Occipital lobe (tissue), 2 donors: ENCODE measurements around the gene NALCN. TPM values are rescaled to one million over a fixed set of nuclear protein-coding genes. Genes with fewer than 3 reads are reported as not detected.

Experiments
- DNase-seq: peaks from one replicate; lab custom pipeline; 2025; lab: John Stamatoyannopoulos, UW
- total RNA-seq: library from RNA; depleted of rRNA; stranded (reverse); fragments of >200 nt; gene quantifications from one replicate; pipeline ENCODE4 v1.2.3, GENCODE V29; 2014

NALCN gene
- 28.5 TPM for total RNA-seq

GRCh38 chr13:101416181-101417042, at the start of gene NALCN:
Gene NALCN (minus strand): TSS chr13:101416508. CDS start chr13:101399126, 17,382 bp downstream.
- peak; percentile 43 for DNase-seq

- DNase-seq = no peak
Observed at GRCh38 chr13:101465877-101466276, 49.6 kb upstream of the NALCN start.

GRCh38 chr13:101457176-101457575, 40.9 kb upstream of the NALCN start:
- DNase-seq = no peak

- no peak for DNase-seq
Observed at GRCh38 chr13:101455863-101456262, 39.6 kb upstream of the NALCN start.

- no peak for DNase-seq
Observed at GRCh38 chr13:101454767-101455166, 38.5 kb upstream of the NALCN start.

GRCh38 chr13:101453784-101454201, 37.5 kb upstream of the NALCN start:
- no peak for DNase-seq

GRCh38 chr13:101452519-101453485, 36.5 kb upstream of the NALCN start, which contains the start of gene ITGBL1:
Gene ITGBL1 (plus strand): TSS chr13:101452675. CDS start chr13:101452834, 159 bp downstream.
- DNase-seq = no peak

- DNase-seq = no peak
Observed at GRCh38 chr13:101451641-101452040, 35.3 kb upstream of the NALCN start.

- DNase-seq = no peak
Observed at GRCh38 chr13:101450749-101451130, 34.4 kb upstream of the NALCN start.

GRCh38 chr13:101449790-101450748, 33.8 kb upstream of the NALCN start:
- DNase-seq = no peak

GRCh38 chr13:101447852-101448251, 31.5 kb upstream of the NALCN start:
- no peak for DNase-seq

GRCh38 chr13:101434486-101434885, 18.2 kb upstream of the NALCN start:
- no peak for DNase-seq

GRCh38 chr13:101433895-101434294, 17.6 kb upstream of the NALCN start:
- no peak for DNase-seq

GRCh38 chr13:101429733-101430132, 13.4 kb upstream of the NALCN start:
- DNase-seq = no peak

GRCh38 chr13:101425623-101426022, 9.3 kb upstream of the NALCN start:
- no peak for DNase-seq

GRCh38 chr13:101425156-101425471, 8.8 kb upstream of the NALCN start:
- DNase-seq = no peak

GRCh38 chr13:101424381-101425155, 8.3 kb upstream of the NALCN start:
- peak; percentile 23 for DNase-seq

GRCh38 chr13:101423872-101424271, 7.6 kb upstream of the NALCN start:
- DNase-seq = no peak

- DNase-seq = no peak
Observed at GRCh38 chr13:101417501-101417900, 1.2 kb upstream of the NALCN start.

- DNase-seq = no peak
Observed at GRCh38 chr13:101417043-101417406, 717 bp upstream of the NALCN start.
